GM21737 (cell line): ENCODE results near the gene HSPBP1.
"Not testable (repeated sequence)": the region's sequence is repeated elsewhere in the genome, so short reads cannot be mapped to it uniquely, and the experiment has no call there.

Experiments used
- ATAC-seq: cut with Tn5 transposase; IDR thresholded peaks from one replicate; pipeline ENCODE4 v1.9.1; 2021; ENCODE audit warnings: mild to moderate bottlenecking, moderate library complexity; ENCODE audit not compliant: unreplicated experiment

HSPBP1 gene, protein sequence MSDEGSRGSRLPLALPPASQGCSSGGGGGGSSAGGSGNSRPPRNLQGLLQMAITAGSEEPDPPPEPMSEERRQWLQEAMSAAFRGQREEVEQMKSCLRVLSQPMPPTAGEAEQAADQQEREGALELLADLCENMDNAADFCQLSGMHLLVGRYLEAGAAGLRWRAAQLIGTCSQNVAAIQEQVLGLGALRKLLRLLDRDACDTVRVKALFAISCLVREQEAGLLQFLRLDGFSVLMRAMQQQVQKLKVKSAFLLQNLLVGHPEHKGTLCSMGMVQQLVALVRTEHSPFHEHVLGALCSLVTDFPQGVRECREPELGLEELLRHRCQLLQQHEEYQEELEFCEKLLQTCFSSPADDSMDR

GRCh38 chr19:55279770-55280643, at the start of gene HSPBP1:
HSPBP1 (minus strand) TSS chr19:55280110; CDS start chr19:55279608, 502 bp downstream.
- peak; percentile 66 for ATAC-seq

- ATAC-seq = not testable (repeated sequence)
Measured at GRCh38 chr19:55328774-55329318, 48.9 kb upstream of the HSPBP1 start.

DNA sequence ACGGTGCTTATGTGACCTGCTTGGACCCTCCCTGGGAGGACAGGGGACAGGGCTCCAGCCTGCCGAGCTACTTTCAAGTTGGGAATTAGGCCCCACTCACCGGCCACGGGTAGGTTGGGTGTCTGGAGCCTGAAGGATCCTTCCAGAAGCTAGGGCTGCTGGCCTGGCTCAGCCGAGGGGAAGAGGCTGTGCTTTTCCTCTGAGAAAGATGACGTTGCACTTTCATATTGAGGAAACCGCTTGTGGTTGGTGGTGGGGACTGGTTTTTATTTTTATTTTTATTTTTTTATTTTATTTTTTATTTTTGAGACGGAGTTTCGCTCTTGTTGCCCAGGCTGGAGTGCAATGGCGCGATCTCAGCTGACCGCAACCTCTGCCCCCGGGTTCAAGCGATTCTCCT, 45.3 kb upstream of the HSPBP1 start, which contains the start of gene TMEM150B:
TMEM150B (minus strand) TSS at position 170 of the 400 bp plus-strand sequence. CDS start 4,305 bp downstream, outside the sequence.
- ATAC-seq = no peak

GRCh38 chr19:55324662-55325061, 44.8 kb upstream of the HSPBP1 start:
- no peak for ATAC-seq

GRCh38 chr19:55322204-55322885, 42.4 kb upstream of the HSPBP1 start:
- no peak for ATAC-seq

- ATAC-seq = no peak
Measured at GRCh38 chr19:55321466-55322137, 41.7 kb upstream of the HSPBP1 start.

DNA sequence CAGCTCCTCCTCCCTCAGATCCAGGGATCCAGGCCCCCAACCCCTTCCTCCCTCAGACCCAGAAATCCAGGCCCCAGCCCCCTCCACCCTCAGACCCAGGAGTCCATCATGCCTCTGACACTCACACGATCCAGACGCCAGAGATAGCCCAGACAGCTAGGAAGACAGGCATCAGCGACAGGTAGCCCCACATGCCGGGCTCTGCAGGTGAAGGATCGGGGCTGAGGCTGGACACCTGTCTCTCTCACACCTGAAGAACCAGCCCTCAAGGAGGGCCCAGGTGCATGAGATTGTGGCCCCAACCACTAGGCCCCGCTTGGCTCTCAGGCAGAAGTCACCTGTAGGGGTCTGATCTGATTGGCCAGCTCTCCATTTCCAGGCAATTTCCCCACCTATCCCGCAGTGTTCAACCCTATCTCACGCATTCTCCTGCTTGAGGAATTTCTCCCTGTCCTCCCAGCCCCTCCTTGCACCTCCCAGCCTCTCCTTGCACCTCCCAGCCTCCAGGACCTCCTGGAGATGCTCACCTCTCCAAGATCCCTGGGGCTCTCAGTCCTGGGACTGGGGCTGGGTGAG, 41.0 kb upstream of the HSPBP1 start:
- ATAC-seq = no peak

DNA sequence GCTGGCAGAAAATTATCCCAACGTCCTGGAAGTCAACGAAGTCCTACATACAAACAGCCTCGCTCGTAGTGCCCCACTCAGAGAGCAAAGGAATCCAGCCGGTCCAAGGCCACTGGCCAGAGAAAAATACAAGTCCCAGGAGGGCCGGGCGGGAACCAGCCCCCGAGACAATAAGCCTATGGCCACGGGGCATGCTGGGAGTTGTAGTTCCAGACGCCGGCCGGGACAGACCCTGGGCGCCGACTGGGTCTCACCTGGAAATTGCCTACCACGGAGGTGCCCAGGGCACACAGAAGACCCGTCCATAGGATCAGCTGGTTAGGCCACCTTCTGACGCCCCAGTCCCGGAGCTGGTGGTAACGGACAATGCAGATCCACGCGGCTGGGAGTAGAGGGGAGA, 39.9 kb upstream of the HSPBP1 start:
- no peak for ATAC-seq

DNA sequence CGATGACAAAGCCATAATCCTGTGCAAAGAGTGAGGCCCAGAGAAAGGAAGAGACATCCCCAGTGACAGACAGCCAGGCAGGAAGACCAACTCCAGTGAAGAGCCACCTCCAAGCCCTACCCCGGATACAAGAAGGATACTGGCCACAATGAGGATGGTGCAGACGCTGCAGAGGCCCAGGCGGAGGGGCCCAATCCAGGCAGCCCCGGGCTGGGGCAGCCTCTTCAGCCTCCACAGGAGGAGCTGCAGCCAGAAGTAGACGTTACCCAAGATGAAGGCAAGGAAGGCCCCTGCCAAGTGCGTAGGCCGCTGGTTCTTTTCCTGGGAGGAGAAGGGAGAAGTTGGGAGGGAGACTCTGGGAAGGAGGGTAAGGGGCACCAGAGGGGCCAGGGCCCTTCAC, 36.7 kb upstream of the HSPBP1 start:
- no peak for ATAC-seq

DNA sequence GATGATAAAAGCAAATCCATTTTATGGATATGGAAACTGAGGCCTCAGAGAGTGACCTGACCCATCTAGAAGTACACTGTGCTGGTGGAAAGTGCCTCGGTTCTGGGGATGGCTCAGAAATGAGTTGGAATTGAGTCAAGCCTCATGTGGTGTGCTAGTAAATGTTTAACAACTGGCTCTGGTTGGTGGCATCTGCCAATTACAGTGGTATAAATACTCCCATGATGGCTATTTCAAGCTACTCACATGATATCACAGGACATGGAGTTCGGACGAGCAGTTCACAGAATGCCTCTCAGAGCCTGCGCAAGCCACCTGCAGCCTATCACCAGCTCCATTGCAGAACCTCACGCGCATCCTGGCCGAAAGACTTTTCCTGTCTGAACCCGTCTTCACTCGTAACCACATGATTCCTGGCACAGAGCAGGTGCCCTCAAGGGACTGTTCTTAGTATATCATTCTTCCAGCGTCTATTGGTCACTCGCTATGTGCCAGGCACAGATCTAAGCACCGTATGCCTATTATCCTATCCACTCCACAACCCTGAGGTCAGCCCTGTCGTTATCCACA, 36.1 kb upstream of the HSPBP1 start:
- no peak for ATAC-seq

DNA sequence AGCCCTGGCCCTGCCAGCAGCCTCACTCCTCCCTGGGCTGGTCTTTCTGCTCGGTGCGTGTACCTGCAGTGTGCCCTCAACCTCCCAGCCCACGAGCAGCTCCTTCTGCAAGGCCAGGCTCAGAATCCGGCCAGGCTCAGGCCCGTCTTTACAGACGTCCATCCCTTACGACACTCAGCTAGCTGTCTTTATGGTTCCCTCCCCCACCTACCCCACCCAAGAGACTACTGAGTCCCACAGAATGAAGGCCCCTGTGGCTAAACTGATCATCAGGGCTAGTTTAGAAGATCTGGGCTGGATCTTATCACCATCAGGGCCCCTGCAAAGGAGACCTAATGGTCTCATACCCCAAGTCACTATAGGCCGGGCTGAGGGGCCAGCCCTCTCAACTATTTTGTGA, 34.5 kb upstream of the HSPBP1 start:
- ATAC-seq = no peak

DNA sequence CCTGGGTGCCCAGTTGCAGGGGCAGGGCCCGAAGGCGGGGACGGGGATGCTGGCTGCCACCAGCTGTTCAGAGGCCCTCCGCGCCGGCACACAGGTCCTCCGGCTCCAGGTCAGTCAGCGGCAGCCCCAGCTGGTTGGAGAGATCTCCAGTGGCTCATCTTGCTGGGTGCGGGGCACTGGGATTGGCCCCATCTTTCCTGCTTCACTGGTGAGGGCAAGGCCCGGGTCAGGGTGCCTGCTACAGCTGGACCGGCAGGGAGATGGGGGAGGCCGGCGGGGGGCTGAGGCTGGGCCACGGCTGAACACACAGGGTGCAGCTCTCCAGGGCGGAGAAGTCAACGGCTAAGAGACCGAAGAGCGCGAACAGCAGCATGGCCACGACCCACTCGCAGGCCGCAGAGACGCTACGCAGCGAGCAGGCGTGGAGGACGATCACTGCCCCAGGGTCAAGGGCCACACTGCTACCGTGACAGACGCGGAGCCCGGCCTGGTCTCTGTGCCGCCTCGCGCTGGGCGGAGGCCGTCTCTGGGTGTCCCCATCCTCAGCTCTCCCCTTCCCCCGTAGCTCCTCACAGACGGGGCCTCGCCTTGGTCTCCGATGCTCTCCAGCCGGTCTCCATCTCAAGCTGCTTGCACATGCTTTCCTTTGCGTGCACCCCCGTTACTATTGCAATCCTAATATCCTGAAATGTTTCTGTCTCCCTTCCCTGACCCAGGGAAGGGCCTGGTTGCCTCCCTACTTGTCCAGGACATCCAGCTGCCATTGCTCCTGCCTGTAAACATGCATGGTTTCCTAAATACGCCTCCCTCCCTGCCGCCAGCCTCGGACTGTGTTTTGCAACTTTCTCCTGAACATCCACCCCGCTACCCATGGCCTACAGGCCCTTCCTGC, 33.0 kb upstream of the HSPBP1 start:
- no peak for ATAC-seq

DNA sequence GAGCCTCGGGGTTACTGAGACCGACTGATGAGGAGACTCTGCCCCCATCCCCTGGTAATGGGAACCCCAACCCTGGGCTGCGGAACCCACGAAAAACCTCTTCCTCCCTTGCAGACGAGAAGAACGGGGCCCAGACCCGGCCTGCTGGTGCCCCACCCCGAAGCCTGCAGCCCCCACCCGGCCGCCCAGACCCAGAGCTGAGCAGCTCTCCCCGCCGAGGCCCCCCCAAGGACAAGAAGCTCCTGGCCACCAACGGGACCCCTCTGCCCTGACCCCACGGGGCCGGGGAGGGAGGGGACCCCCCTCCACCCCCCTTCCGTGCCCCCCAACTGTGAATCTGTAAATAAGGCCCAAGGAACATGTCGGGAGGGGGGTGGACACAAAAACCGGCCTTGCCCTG, 31.9 kb upstream of the HSPBP1 start:
- no peak for ATAC-seq

- no peak for ATAC-seq
Measured at GRCh38 chr19:55311397-55311796, 31.5 kb upstream of the HSPBP1 start.

- ATAC-seq = no peak
Measured at GRCh38 chr19:55310498-55310897, 30.6 kb upstream of the HSPBP1 start.

DNA sequence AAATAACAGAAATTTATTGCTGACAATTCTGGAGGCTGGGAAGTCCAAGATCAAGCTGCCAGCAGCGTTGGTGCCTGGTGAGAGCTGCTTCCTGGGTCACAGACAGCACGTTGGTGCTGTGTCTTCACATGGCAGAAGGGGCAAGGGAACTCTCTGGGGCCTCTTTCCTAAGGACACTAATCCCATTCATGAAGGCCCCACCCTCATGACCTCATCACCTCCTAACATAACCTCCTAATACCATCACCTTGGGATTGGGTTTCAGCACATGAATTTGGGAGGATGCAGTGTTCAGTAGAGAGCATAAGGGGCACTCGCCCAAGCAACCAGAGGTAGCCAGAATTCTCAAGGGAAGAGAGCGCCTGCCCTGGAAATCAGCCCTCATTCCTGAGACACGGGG, 29.5 kb upstream of the HSPBP1 start:
- ATAC-seq = no peak

DNA sequence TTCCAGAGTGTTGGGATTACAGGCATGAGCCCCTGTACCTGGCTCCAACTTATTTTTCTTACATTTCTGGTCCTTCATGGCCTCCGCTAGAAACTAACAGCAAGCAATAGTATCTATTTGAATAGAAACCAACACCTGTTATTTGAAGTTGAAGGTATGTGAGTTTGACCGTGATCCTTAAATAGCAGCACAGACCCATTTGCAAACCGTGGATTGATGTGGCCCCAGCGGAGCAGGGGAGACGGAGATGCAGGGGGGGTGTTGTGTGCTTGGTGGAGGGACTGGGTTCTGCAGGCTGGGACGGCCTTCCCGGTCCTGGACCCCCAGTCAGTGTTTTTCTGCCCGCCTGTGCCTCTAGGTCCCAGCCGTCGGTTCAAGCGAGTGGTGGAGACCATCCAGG, 28.4 kb upstream of the HSPBP1 start:
- ATAC-seq = no peak

- ATAC-seq = no peak
Measured at GRCh38 chr19:55306712-55307111, 26.8 kb upstream of the HSPBP1 start.
